ENCODE results near the gene TMEM18. TPM values are rescaled to one million over a fixed set of nuclear protein-coding genes. Genes with fewer than 3 reads are reported as not detected.

The TMEM18 gene
- total and polyA plus RNA-seq, 2 of the 4 experiments (the other 2 are of a cell fraction), result 15.2 to 30.2 TPM

DNA sequence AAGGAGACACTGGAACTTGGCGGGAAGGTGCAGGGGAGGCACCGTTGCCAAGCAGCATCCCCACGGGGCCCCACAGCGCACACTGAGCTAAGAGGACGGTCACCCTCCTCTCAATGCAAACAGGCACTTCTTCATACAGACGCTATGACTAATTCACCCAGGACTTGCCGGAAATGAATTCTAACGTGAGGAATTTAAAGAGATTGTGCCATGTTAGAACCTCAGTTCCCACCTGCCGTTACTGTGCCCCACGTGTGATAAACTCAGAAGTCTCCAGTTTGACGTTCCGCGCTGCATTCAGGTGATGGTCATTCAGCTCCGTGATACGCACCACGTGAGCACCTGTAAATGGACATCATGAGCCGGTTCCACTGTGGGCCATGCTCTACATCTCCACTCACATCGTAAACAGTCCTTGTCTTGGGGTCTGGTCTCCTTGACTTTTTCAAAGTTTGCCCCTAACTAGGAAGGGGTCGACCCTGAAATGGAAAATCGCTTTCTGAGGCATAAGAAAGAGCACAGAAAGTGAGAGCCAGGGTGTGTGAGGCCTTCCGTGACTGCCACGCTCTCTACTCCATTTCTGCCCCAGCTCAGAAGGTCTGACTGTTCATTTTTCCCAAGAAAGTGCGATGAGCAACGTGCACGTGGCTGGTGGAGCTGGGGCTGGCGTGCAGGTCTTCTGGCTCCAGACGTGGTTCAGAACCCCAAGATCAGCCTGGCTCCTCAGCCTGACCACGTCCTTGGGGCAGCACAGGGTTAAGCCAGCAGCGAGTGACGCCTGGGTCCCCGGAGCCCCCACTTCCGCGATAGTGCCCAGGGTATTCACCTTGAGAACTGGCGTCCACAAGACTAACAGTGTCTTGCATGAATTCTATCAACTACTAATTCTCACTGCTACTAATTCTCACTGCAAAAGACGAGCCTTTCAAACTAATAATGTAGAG is 35.1 kb downstream of the TMEM18 start (continued):
- TF ChIP-seq MAZ (IDR thresholded peaks at IDR 0.05; ENCODE audit: borderline replicate concordance, low read depth, low read length), result no peak

- POLR2A ChIA-PET (ENCODE audit: unreplicated experiment), result no interaction called here
- Histone ChIP-seq H2BK20ac (ENCODE audit: low read depth, low read length) (no peak overlapping the region), H3K18ac (ENCODE audit: low read depth, low read length) (no peak overlapping the region), H3K9ac (ENCODE audit: low read depth, low read length) (no peak overlapping the region), H2AK5ac (ENCODE audit: low read depth, low read length) (no peak overlapping the region), H3K23ac (ENCODE audit: low read depth, low read length) (no peak overlapping the region), H3K4ac (ENCODE audit: low read depth, low read length) (no peak overlapping the region), H3K9me1 (ENCODE audit: insufficient read depth, low read length) (no peaks in the 10 kb centered on the region), H3K56ac (ENCODE audit: extremely low read depth, insufficient read depth, low read length) (no peak overlapping the region), H3K14ac (replicated peaks; ENCODE audit: low read depth, low read length) (no peak overlapping the region), H3K36me3 (ENCODE audit: control insufficient read depth, insufficient read depth, low read length) (no peaks in the 10 kb centered on the region), H3K27me3 (ENCODE audit: control insufficient read depth, insufficient read depth, low read length) (no peaks in the 10 kb centered on the region), H3K79me1 (ENCODE audit: low read depth in 1 of 2, low read length in 2 of 2) (no peaks in the 10 kb centered on the region), H2BK5ac (ENCODE audit: low read depth, low read length, poor library complexity, severe bottlenecking) (no peak overlapping the region), H3K4me3 (ENCODE audit: insufficient read depth, low read depth, low read length) (no peak overlapping the region), H4K8ac (ENCODE audit: low read depth in 2 of 2, low read length in 2 of 2) (no peak overlapping the region), H2BK120ac (ENCODE audit: low read depth, low read length) (no peak overlapping the region), H4K20me1 (ENCODE audit: insufficient read depth, low read length) (no peaks in the 10 kb centered on the region), H3K4me2 (ENCODE audit: low read depth, low read length) (no peak overlapping the region), H4K5ac (ENCODE audit: low read depth, low read length) (no peak overlapping the region), H3K27ac (ENCODE audit: insufficient read depth, low read length) (no peak overlapping the region), H4K91ac (ENCODE audit: insufficient read depth, low read depth, low read length) (no peak overlapping the region), H2BK15ac (ENCODE audit: low read depth, low read length) (no peak overlapping the region), H3K9me3 (ENCODE audit: control insufficient read depth, insufficient read depth, low read length) (no peaks in the 10 kb centered on the region), H2AFZ (replicated peaks; ENCODE audit: low read length, poor library complexity) (no peak overlapping the region), H3K4me1 (ENCODE audit: control insufficient read depth, insufficient read depth, low read length) (no peaks in the 10 kb centered on the region), H2AK9ac (replicated peaks; ENCODE audit: low read depth, low read length, poor library complexity) (no peak overlapping the region)
- DNase-seq (no peak), ATAC-seq (ENCODE audit: low read depth) (no peak)
- BruUV-seq (replicated peaks), result no TSS peak
- WGBS, 2 experiments (ENCODE audit: extremely low coverage in 2 of 2, insufficient read length in 1 of 2), result 61% methylated on average over 5 of the region's 9 CpGs; no CpG with 5 or more reads in 1 of the 2 experiments
- CTCF ChIA-PET, result no interaction called here
- in situ Hi-C loops (cut with MboI; ENCODE audit: low sequenced_read_pairs) (no loop called here), dilution Hi-C loops (cut with HindIII; ENCODE audit: low sequenced_read_pairs, unreplicated experiment) (no loop called here), intact Hi-C loops (cut with micrococcal nuclease) (no loop called here)
- no peak for TF ChIP-seq NFE2L2 (IDR thresholded peaks at IDR 0.05; ENCODE audit: low read depth, low read length)
- no peak for TF ChIP-seq CHD1 (IDR thresholded peaks at IDR 0.05; ENCODE audit: low read depth, low read length)
- TF ChIP-seq, protein P1, sequence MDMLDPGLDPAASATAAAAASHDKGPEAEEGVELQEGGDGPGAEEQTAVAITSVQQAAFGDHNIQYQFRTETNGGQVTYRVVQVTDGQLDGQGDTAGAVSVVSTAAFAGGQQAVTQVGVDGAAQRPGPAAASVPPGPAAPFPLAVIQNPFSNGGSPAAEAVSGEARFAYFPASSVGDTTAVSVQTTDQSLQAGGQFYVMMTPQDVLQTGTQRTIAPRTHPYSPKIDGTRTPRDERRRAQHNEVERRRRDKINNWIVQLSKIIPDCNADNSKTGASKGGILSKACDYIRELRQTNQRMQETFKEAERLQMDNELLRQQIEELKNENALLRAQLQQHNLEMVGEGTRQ (IDR thresholded peaks at IDR 0.05; ENCODE audit: low read depth, low read length), result no peak
- no peak for TF ChIP-seq ELK1 (IDR thresholded peaks at IDR 0.05; ENCODE audit: borderline replicate concordance, low read depth, low read length)
- TF ChIP-seq RCOR1 (IDR thresholded peaks at IDR 0.05; ENCODE audit: insufficient replicate concordance, low read length), result no peak
- TF ChIP-seq FOS (IDR thresholded peaks at IDR 0.05; ENCODE audit: low read depth, low read length), result no peak
- no peak for TF ChIP-seq CTCF (conservative IDR thresholded peaks at IDR 0.05; ENCODE audit: low read depth, low read length)
- TF ChIP-seq RFX5 (IDR thresholded peaks at IDR 0.05; ENCODE audit: low read depth, low read length), result no peak
- no peak for TF ChIP-seq RAD21 (IDR thresholded peaks at IDR 0.05; ENCODE audit: low read length)
Measured at GRCh38 chr2:641164-641871, 35.9 kb downstream of the TMEM18 start.

Measured in IMR-90 (cell line).